KMS-11 (cell line): ENCODE results near the gene ITGBL1.

Experiments used
- H2AFZ ChIP-seq: fragments of 200-600 bp; sonication (generic); 2 replicates; pipeline ENCODE4 v1.6.1; 2016; ENCODE audit warnings: antibody characterized with exemption, mixed run types, low read depth
- H3K27ac ChIP-seq: fragments of 200-600 bp; sonication (generic); 2 replicates; pipeline ENCODE4 v1.6.1; 2016; ENCODE audit warnings: mild to moderate bottlenecking, mixed run types
- H3K27me3 ChIP-seq: fragments of 200-600 bp; sonication (generic); 2 replicates; pipeline ENCODE4 v1.6.1; 2017; ENCODE audit warnings: mild to moderate bottlenecking, low read depth, mixed run types, moderate library complexity; ENCODE audit not compliant: insufficient read depth
- H3K36me3 ChIP-seq: fragments of 200-600 bp; sonication (generic); 2 replicates; pipeline ENCODE4 v1.6.1; 2017; ENCODE audit warnings: mild to moderate bottlenecking, mixed run types; ENCODE audit not compliant: insufficient read depth
- H3K4me1 ChIP-seq: fragments of 200-600 bp; sonication (generic); 2 replicates; pipeline ENCODE4 v1.6.1; 2016; ENCODE audit warnings: mild to moderate bottlenecking, low read depth, mixed run types; ENCODE audit not compliant: poor library complexity, severe bottlenecking
- H3K4me2 ChIP-seq: fragments of 200-600 bp; sonication (generic); 2 replicates; pipeline ENCODE4 v1.7.0; 2016; ENCODE audit warnings: mild to moderate bottlenecking, mixed run types
- H3K4me3 ChIP-seq: fragments of 200-600 bp; sonication (generic); IDR thresholded peaks from 2 replicates; pipeline ENCODE4 v1.6.1; 2017; ENCODE audit warnings: low read depth, low read length, mixed read lengths; ENCODE audit not compliant: insufficient read depth
- H3K79me2 ChIP-seq: fragments of 200-600 bp; sonication (generic); 2 replicates; pipeline ENCODE4 v1.6.1; 2016; ENCODE audit warnings: low read depth, mixed run types; ENCODE audit not compliant: insufficient read depth
- H3K9ac ChIP-seq: fragments of 200-600 bp; sonication (generic); 2 replicates; pipeline ENCODE4 v1.6.1; 2016; ENCODE audit warnings: mild to moderate bottlenecking, mixed run types
- H4K20me1 ChIP-seq: fragments of 200-600 bp; sonication (generic); 2 replicates; pipeline ENCODE4 v1.6.1; 2016; ENCODE audit warnings: mild to moderate bottlenecking, mixed run types; ENCODE audit not compliant: insufficient read depth
- TF ChIP-seq, protein P1 (sequence below): fragments of 200-600 bp; sonication (generic); conservative IDR thresholded peaks from 2 replicates; pipeline ENCODE4 v1.6.1; 2017; ENCODE audit warnings: low read depth, mild to moderate bottlenecking, antibody characterized with exemption, low read length, moderate library complexity, mixed read lengths

The ITGBL1 gene

DNA sequence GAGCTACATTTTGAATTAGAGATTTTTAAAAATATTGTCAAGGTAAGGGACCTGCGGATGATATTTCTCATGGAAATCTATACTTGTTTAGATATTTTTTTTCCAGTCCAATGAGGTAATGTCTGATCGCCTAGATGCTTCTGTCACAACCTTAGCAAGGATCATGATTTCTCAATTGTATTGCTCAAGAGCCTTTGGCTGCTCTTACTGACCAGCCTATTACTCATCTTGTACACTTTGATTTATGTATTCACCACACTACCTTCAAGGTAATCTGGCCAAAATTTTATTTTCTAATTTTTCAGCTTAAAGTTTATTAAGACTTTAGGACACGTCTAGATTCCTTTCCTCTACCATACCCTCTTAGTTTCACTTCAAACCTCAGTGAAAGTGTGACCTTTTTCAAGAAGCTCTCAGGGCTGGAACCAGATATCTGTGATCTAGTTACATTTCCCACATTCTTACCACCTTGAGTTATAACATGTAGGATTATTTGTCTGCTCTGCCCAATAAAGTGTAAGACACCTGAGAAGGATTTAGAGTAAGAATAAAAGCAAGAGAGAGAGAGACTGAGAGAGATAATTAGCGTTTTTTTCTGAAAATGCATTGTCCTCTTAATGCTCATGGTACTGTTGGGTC, 197.1 kb downstream of the ITGBL1 start:
- H2AFZ ChIP-seq: no peak overlapping the region
- no peak overlapping the region for H3K4me2 ChIP-seq
- no peaks in the 10 kb centered on the region for H3K27me3 ChIP-seq
- H3K4me3 ChIP-seq: no peak overlapping the region
- no peak overlapping the region for H3K9ac ChIP-seq
- H3K36me3 ChIP-seq: no peaks in the 10 kb centered on the region
- no peaks in the 10 kb centered on the region for H3K4me1 ChIP-seq
- TF ChIP-seq, protein P1, sequence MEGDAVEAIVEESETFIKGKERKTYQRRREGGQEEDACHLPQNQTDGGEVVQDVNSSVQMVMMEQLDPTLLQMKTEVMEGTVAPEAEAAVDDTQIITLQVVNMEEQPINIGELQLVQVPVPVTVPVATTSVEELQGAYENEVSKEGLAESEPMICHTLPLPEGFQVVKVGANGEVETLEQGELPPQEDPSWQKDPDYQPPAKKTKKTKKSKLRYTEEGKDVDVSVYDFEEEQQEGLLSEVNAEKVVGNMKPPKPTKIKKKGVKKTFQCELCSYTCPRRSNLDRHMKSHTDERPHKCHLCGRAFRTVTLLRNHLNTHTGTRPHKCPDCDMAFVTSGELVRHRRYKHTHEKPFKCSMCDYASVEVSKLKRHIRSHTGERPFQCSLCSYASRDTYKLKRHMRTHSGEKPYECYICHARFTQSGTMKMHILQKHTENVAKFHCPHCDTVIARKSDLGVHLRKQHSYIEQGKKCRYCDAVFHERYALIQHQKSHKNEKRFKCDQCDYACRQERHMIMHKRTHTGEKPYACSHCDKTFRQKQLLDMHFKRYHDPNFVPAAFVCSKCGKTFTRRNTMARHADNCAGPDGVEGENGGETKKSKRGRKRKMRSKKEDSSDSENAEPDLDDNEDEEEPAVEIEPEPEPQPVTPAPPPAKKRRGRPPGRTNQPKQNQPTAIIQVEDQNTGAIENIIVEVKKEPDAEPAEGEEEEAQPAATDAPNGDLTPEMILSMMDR: no peak
- H3K27ac ChIP-seq: no peak overlapping the region
- no peaks in the 10 kb centered on the region for H3K79me2 ChIP-seq
- no peaks in the 10 kb centered on the region for H4K20me1 ChIP-seq

DNA sequence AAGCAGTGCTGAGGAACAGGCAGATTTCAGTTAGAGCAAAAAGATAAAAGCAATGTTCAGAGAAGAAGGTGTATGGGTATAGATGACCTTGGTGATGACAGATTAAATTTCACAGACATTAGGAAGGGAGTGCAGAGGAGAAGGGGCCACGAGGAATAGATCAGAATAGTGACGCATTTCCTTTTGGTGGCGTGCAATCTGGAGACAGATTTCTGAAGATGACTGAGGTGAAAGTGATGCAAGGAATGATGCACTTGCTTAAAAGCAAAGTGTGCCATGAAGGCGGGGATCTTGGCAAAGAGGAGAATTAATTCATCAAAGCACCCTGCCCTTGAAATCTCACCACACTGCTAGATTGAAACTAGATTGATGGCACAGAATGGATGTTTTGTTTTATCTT, 202.4 kb downstream of the ITGBL1 start:
- Histone ChIP-seq H2AFZ (no peak overlapping the region), H4K20me1 (no peaks in the 10 kb centered on the region), H3K27me3 (no peaks in the 10 kb centered on the region), H3K4me1 (no peaks in the 10 kb centered on the region), H3K79me2 (no peaks in the 10 kb centered on the region), H3K9ac (no peak overlapping the region), H3K36me3 (no peaks in the 10 kb centered on the region), H3K4me2 (no peak overlapping the region), H3K4me3 (no peak overlapping the region), H3K27ac (no peak overlapping the region)
- TF ChIP-seq, protein P1: no peak

DNA sequence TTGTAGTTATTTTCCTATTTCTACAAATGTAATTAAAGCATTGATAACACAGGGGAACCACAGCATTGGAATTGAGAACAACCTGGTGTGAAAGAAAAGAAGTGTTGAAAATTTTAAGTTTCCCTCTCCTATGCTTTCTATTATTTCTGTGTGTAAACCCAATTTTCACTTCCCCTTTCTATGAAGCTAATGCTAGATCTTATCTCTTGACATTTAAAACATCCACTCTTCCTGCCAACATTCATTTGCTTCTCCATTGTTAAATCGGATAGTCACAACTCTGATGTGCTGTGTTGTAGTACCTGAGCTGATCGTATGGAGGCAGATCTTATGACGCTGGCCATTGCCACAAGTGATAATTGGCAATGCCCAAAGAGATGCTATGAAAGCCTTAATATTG, 203.0 kb downstream of the ITGBL1 start:
- H3K79me2 ChIP-seq: no peaks in the 10 kb centered on the region
- TF ChIP-seq, protein P1: no peak
- H3K27ac ChIP-seq: no peak overlapping the region
- no peak overlapping the region for H3K9ac ChIP-seq
- H3K4me3 ChIP-seq: no peak overlapping the region
- no peak overlapping the region for H3K4me2 ChIP-seq
- H3K4me1 ChIP-seq: no peaks in the 10 kb centered on the region
- H3K36me3 ChIP-seq: no peaks in the 10 kb centered on the region
- no peak overlapping the region for H2AFZ ChIP-seq
- H4K20me1 ChIP-seq: no peaks in the 10 kb centered on the region
- no peaks in the 10 kb centered on the region for H3K27me3 ChIP-seq

DNA sequence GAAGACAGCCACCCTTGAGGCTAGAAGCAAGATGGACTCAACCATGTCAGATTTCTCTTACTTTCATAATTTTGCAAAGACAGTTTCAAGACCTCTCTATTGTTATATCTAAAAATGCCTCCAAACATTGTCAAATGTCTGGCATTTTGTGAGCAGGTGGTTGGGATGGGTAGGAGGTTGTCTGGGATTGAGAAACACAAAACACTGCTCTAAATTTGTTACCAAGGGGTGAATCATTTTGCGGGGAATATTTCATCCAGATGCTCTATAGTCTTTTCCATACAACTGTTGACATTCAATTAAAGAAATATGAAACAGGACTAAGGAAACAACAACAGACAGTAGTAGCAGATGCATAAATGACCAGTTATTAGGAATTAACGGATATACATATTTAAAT, 208.2 kb downstream of the ITGBL1 start:
- H3K4me1 ChIP-seq: no peaks in the 10 kb centered on the region
- no peak overlapping the region for H3K4me3 ChIP-seq
- H3K4me2 ChIP-seq: no peak overlapping the region
- H3K27me3 ChIP-seq: no peaks in the 10 kb centered on the region
- H4K20me1 ChIP-seq: no peaks in the 10 kb centered on the region
- H2AFZ ChIP-seq: no peak overlapping the region
- H3K27ac ChIP-seq: no peak overlapping the region
- TF ChIP-seq, protein P1: no peak
- no peaks in the 10 kb centered on the region for H3K36me3 ChIP-seq
- no peaks in the 10 kb centered on the region for H3K79me2 ChIP-seq
- no peak overlapping the region for H3K9ac ChIP-seq
